ENCODE data around the gene CYP2R1.
A peak's percentile ranks its signal among the peaks of the same experiment; 100 is the strongest.
"Not testable (repeated sequence)": the region's sequence is repeated elsewhere in the genome, so short reads cannot be mapped to it uniquely, and the experiment has no call there.

CYP2R1 gene

DNA sequence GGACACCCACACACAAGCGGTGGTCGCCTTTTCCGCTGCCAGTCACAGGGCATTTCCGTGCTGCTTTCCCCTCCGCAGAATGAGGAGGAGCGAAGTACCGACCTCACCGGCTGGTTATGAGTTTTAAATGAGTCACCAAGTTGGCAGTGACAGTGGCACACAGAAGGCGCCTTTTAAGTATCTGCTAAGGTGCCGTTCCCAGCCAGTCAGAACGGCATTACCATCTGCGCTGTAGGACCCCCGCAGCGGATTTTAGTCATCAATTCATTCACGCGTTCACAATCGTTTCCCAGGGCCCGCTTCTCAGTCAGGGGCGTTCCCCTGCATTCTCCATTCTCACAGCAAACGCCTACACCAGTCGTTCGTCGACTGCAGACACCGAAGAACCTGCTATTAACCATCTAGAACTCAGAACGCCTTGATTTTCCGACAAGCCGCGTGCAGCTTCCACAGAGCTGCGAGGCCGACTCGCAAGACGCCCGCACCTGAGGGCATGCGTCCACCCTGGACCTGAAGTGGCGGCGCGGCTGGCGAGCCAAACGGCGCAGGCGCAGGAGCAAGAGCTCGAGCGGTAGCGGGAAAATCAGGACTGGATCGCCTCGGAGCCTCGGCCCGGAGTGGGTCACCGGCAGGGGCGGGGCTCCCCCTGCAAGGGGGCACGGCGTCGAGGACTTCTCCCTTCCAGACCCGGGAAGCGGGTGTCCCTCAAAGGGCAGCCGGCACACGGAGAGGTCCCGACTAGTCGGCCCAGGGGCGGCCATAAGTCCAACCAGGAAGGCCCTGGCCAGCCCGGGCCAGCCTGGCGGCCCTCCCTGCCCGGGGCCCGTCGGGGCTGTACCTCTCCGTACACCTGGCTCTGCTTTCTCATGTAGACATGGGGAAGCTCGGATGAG, 642 bp downstream of the CYP2R1 start:
- peak; percentile 88 for DNase-seq

DNA sequence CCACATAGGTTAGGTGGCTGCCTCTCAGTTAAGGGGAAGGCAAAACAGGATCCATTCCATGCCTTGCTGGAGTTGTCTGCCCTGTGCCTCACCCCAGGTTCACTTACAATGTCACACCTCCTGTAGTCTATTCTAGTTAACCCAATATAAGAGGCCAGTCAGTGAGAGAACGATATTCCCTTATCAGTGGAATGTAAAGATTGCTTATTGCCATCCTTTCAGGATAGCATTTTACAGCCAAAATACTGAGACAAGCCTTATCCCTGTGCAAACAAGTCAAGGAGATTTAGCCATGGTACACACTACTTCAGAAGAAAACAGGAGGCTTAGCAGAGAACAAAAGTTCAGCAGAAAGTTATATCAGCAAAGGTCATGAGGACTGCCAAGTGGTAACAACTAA, 5.5 kb downstream of the CYP2R1 start:
- no peak for DNase-seq

- no peak for DNase-seq
These were observed 7.3 kb downstream of the CYP2R1 start for GRCh38 chr11:14884667-14885273.

DNA sequence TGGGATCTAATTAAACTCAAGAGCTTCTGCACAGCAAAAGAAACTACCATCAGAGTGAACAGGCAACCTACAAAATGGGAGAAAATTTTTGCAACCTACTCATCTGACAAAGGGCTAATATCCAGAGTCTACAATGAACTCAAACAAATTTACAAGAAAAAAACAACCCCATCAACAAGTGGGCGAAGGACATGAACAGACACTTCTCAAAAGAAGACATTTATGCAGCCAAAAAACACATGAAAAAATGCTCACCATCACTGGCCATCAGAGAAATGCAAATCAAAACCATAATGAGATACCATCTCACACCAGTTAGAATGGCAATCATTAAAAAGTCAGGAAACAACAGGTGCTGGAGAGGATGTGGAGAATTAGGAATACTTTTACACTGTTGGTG, 8.3 kb downstream of the CYP2R1 start:
- DNase-seq: not testable (repeated sequence)

- no peak for DNase-seq
These were observed 9.8 kb downstream of the CYP2R1 start for GRCh38 chr11:14882196-14882595.

GRCh38 chr11:14881576-14882193, 10.3 kb downstream of the CYP2R1 start:
- DNase-seq: no peak

GRCh38 chr11:14875163-14875562, 16.9 kb downstream of the CYP2R1 start:
- DNase-seq: no peak

DNA sequence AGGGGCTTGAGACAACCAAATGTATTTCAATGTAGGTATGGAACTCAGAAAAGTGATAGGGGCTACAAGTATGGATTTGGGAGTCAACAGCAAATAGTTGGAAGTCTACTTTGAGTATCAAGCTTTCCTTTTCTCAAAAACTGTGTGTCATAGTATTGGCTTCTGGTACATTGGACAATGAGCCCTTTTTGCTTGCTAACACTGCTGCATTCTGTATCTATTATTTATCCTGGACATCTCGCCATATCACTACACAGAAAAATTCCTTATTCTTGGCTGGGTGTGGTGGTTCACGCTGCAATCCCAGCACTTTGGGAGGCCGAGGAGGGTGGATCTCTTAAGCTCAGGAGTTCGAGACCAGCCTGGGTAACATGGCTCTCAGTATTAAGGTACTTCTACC, 18.4 kb downstream of the CYP2R1 start:
- no peak for DNase-seq

- no peak for DNase-seq
These were observed 20.0 kb downstream of the CYP2R1 start for GRCh38 chr11:14872032-14872431.

GRCh38 chr11:14863775-14864174, 28.3 kb downstream of the CYP2R1 start:
- DNase-seq: not testable (repeated sequence)

- DNase-seq: no peak
These were observed 30.4 kb downstream of the CYP2R1 start for GRCh38 chr11:14861680-14862079.

DNA sequence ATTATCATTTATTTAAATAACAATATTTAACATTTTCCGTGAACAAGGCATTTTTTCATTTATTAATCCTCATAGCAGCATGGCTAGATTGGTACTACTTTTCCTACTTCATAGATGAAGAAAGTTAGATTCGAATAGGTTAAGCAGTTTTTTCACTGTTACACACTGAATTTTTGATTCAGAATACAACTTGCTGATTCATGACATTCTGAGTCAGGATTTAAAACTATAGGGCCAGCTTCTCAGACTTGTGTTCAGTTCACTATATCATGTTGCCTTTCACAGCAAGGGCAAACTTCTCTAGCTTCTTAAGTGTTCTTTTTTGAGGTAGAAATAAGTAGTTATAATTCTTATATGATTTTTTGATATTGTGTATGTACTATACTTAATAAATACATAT, 31.5 kb downstream of the CYP2R1 start:
- no peak for DNase-seq

DNA sequence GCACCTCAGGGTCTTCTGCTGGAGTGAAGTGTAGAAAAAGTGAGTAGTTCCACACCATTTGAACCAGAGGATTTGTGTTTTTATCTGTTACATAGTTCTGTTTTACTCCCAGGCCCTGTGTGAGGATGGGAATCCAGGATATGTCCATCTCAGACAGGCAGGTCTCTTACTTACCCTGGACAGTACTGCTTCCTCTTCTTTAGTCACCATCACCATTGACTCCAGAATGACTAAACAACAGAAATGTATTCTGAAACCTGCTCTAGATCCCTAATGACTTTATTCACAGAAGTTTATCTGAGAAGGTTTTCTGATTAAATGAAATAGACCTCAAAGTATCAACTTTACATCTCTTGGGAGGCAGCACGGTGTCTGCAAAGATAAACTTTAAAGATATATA, 33.6 kb downstream of the CYP2R1 start:
- DNase-seq: no peak

- no peak for DNase-seq
These were observed 34.4 kb downstream of the CYP2R1 start for GRCh38 chr11:14857621-14858020.

DNA sequence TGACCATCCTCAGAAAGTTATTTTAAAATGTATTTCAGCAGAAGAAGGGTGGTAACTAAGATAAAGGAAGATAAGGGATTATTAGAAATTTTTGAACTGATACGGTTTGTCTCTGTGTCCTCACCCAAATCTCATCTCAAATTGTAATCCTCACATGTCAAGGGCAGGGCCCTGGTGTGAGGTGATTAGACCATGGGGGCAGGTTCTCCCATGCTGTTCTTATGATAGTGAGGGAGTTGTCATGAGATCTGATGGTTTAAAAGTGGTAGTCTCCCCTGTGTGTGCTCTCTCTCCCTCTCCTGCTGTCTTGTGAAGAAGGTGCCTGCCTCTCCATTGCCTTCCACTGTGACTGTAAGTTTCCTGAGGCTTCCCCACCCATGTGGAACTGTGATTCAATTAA, 36.1 kb downstream of the CYP2R1 start:
- DNase-seq: no peak

DNA sequence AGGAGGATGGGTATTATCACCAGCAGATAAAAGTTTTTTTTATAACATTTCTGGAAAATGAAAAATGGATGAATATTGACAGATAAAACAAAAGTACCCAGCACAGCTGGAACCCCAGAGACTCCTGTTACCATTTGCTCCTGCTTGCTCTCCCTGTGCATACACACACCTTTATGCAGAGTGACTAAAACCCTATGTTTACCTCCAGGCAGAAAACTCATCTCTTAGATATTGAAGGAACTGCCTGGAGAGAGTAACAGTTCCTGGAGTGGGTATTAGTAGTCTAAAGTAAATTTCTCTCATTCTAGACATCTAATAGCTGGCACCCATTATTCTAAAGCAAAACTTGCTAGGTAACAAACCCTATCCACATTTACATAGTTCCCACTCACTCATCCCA, 38.0 kb downstream of the CYP2R1 start:
- no peak for DNase-seq

- no peak for DNase-seq
These were observed 39.4 kb downstream of the CYP2R1 start for GRCh38 chr11:14852571-14853177.

DNA sequence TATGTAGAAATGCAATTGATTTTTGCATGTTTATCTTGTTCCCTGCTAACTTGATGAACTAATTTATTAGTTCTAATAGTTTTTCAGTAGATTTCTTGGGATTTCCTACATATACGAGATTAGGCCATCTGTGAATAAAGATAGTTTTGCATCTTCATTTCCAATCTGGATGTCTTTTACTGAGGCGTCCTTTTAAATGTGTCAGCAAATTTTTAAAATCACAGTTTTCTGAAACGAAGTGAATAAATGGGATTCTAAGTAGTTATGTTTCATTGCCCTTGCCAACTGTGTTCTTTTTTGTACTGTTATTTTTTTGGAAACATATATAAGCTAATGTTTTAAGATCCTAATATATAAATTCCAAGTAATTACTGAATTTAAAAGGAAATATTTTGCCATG, 50.0 kb downstream of the CYP2R1 start:
- no peak for DNase-seq

GRCh38 chr11:14835496-14836492, 56.2 kb downstream of the CYP2R1 start:
- DNase-seq: no peak

Data from NCI-H82 (cell line).